ENCODE measurements around the gene ATAD3A. TPM values are rescaled to one million over a fixed set of nuclear protein-coding genes. Genes with fewer than 3 reads are reported as not detected.
A peak's percentile ranks its signal among the peaks of the same experiment; 100 is the strongest.
"Not testable (repeated sequence)": the region's sequence is repeated elsewhere in the genome, so short reads cannot be mapped to it uniquely, and the experiment has no call there.

The ATAD3A gene
- total RNA-seq, 2 donors from 2014 or later: 24.9 to 34.2 TPM

GRCh38 chr1:1480488-1480867, 31.5 kb upstream of the ATAD3A start:
- not testable (repeated sequence) for H3K9me3 Mint-ChIP-seq; DNase-seq; ATAC-seq (replicated peaks in 1 of 2); H3K4me3 Mint-ChIP-seq; H3K27me3 Mint-ChIP-seq (ENCODE audit: low read depth); H3K4me1 Mint-ChIP-seq (ENCODE audit: low read depth); H3K27ac Mint-ChIP-seq
- peaks cover 4 to 18% of the 10 kb centered on the region in 2 donors for H3K36me3 Mint-ChIP-seq (ENCODE audit: insufficient read depth in 2 of 2)

GRCh38 chr1:1481811-1482210, 30.2 kb upstream of the ATAD3A start:
- DNase-seq; H3K27ac Mint-ChIP-seq; H3K9me3 Mint-ChIP-seq; H3K4me1 Mint-ChIP-seq (ENCODE audit: low read depth); H3K27me3 Mint-ChIP-seq (ENCODE audit: low read depth); ATAC-seq (replicated peaks in 1 of 2); H3K4me3 Mint-ChIP-seq: not testable (repeated sequence)
- H3K36me3 Mint-ChIP-seq (ENCODE audit: insufficient read depth in 2 of 2): peaks cover 4 to 18% of the 10 kb centered on the region in 2 donors

DNA sequence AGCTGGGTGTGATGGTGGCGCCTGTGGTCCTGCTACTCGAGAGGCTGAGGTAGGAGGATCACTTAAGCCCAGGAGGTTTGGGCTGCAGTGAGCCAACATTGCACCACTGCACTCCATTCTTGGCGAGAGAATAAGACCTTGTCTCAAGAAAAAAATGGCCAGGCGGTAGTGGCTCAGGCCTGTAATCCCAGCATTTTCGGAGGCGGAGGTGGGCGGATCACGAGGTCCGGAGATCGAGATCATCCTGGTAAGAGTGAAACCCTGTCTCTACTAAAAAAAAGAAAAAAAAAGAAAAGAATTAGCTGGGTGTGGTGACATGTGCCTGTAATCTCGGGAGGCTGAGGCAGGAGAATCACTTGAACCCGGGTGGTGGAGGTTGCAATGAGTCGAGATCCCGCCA, 29.1 kb upstream of the ATAD3A start:
- no peak for DNase-seq
- Mint-ChIP-seq H3K4me3 (no peak overlapping the region), H3K27ac (no peak overlapping the region), H3K9me3 (no peaks in the 10 kb centered on the region), H3K4me1 (ENCODE audit: low read depth) (no peaks in the 10 kb centered on the region), H3K27me3 (ENCODE audit: low read depth) (no peaks in the 10 kb centered on the region), H3K36me3 (ENCODE audit: insufficient read depth in 2 of 2) (peaks cover 4 to 16% of the 10 kb centered on the region in 2 donors)
- ATAC-seq (replicated peaks in 1 of 2): no peak

DNA sequence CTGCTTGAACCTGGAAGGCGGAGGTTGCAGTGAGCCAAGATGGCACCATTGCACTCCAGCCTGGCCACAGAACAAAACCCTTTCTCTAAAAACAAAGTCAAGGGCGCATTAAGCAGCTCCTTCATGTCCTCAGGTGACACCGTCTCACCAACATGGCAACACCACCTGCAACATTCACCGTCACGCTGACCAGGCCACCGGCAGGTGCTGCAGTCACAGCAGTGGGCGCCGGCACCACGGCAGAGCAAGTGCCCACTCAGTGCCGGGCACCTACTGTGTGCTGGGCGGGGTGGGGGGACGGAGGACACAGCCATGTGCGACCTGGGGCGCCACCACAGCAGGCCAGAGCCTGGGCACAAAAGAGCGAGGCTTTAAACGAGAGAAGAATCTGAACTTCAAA, 28.2 kb upstream of the ATAD3A start:
- peaks cover 4 to 15% of the 10 kb centered on the region in 2 donors for H3K36me3 Mint-ChIP-seq (ENCODE audit: insufficient read depth in 2 of 2)

GRCh38 chr1:1484976-1485750, 26.8 kb upstream of the ATAD3A start:
- not testable (repeated sequence) for H3K27me3 Mint-ChIP-seq (ENCODE audit: low read depth); DNase-seq; ATAC-seq (replicated peaks in 1 of 2); H3K9me3 Mint-ChIP-seq; H3K4me1 Mint-ChIP-seq (ENCODE audit: low read depth); H3K27ac Mint-ChIP-seq; H3K4me3 Mint-ChIP-seq
- peaks cover 1 to 14% of the 10 kb centered on the region in 2 donors for H3K36me3 Mint-ChIP-seq (ENCODE audit: insufficient read depth in 2 of 2)

More for the DNA sequence above, 28.2 kb upstream of the ATAD3A start:
- no peaks in the 10 kb centered on the region for H3K27me3 Mint-ChIP-seq (ENCODE audit: low read depth)
- H3K27ac Mint-ChIP-seq: no peak overlapping the region
- no peaks in the 10 kb centered on the region for H3K9me3 Mint-ChIP-seq
- no peak overlapping the region for H3K4me3 Mint-ChIP-seq
- H3K4me1 Mint-ChIP-seq (ENCODE audit: low read depth): no peaks in the 10 kb centered on the region
- no peak for ATAC-seq (replicated peaks in 1 of 2)
- DNase-seq: no peak

- not testable (repeated sequence) for ATAC-seq (replicated peaks in 1 of 2); H3K27ac Mint-ChIP-seq; H3K4me1 Mint-ChIP-seq (ENCODE audit: low read depth); H3K4me3 Mint-ChIP-seq; H3K9me3 Mint-ChIP-seq; H3K27me3 Mint-ChIP-seq (ENCODE audit: low read depth); DNase-seq
- peaks cover 2 to 18% of the 10 kb centered on the region in 2 donors for H3K36me3 Mint-ChIP-seq (ENCODE audit: insufficient read depth in 2 of 2)
Observed at GRCh38 chr1:1485755-1486317, 26.1 kb upstream of the ATAD3A start.

DNA sequence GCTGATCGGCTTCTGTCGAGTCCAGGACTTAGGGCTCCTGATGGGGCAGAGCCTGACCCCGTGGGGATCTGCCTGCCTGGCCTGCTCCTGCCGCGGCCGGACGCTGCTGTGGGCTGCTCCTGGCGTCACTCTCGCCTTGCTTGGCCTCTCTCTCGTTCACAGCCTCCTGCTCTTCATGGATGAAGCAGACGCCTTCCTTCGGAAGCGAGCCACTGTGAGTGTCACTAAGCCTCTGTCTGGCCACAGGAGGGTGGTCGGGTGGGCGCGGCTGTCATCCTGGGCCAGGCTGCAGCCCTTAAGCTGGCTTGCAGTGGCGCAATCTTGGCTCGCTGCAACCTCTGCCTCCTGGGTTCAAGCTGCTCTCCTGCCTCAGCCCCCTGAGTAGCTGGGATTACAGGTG, 24.3 kb upstream of the ATAD3A start:
- H3K27ac Mint-ChIP-seq: no peak overlapping the region
- no peaks in the 10 kb centered on the region for H3K27me3 Mint-ChIP-seq (ENCODE audit: low read depth)
- DNase-seq: no peak
- ATAC-seq (replicated peaks in 1 of 2): no peak
- no peak overlapping the region for H3K4me3 Mint-ChIP-seq
- H3K36me3 Mint-ChIP-seq (ENCODE audit: insufficient read depth in 2 of 2): peaks cover 6 to 28% of the 10 kb centered on the region in 2 donors
- H3K9me3 Mint-ChIP-seq: no peaks in the 10 kb centered on the region
- no peaks in the 10 kb centered on the region for H3K4me1 Mint-ChIP-seq (ENCODE audit: low read depth)

GRCh38 chr1:1489231-1489630, 22.7 kb upstream of the ATAD3A start:
- DNase-seq (no peak), ATAC-seq (replicated peaks in 1 of 2) (no peak)
- peaks cover 12 to 30% of the 10 kb centered on the region in 2 donors for H3K36me3 Mint-ChIP-seq (ENCODE audit: insufficient read depth in 2 of 2)
- no peak overlapping the region for H3K4me3 Mint-ChIP-seq
- H3K4me1 Mint-ChIP-seq (ENCODE audit: low read depth): no peaks in the 10 kb centered on the region
- H3K27ac Mint-ChIP-seq: no peak overlapping the region
- H3K27me3 Mint-ChIP-seq (ENCODE audit: low read depth): no peaks in the 10 kb centered on the region
- peaks cover 2% of the 10 kb centered on the region in 2 donors for H3K9me3 Mint-ChIP-seq

- peaks cover 12 to 30% of the 10 kb centered on the region in 2 donors for H3K36me3 Mint-ChIP-seq (ENCODE audit: insufficient read depth in 2 of 2)
- H3K27ac Mint-ChIP-seq: no peak overlapping the region
Observed at GRCh38 chr1:1489861-1490260, 22.1 kb upstream of the ATAD3A start.

GRCh38 chr1:1490633-1491230, 21.2 kb upstream of the ATAD3A start:
- H3K27me3 Mint-ChIP-seq (ENCODE audit: low read depth): no peaks in the 10 kb centered on the region
- H3K27ac Mint-ChIP-seq: no peak overlapping the region
- H3K9me3 Mint-ChIP-seq: peaks cover 2% of the 10 kb centered on the region in 2 donors
- no peak overlapping the region for H3K4me3 Mint-ChIP-seq
- no peak for DNase-seq
- ATAC-seq (replicated peaks in 1 of 2): no peak
- H3K36me3 Mint-ChIP-seq (ENCODE audit: insufficient read depth in 2 of 2): peaks cover 12 to 30% of the 10 kb centered on the region in 2 donors
- H3K4me1 Mint-ChIP-seq (ENCODE audit: low read depth): no peaks in the 10 kb centered on the region

More at GRCh38 chr1:1489861-1490260, 22.1 kb upstream of the ATAD3A start:
- Mint-ChIP-seq H3K4me3 (no peak overlapping the region), H3K9me3 (peaks cover 2% of the 10 kb centered on the region in 2 donors), H3K27me3 (ENCODE audit: low read depth) (no peaks in the 10 kb centered on the region), H3K4me1 (ENCODE audit: low read depth) (no peaks in the 10 kb centered on the region)
- ATAC-seq (replicated peaks in 1 of 2) (no peak), DNase-seq (no peak)

- no peak for ATAC-seq (replicated peaks in 1 of 2)
- DNase-seq: no peak
- Mint-ChIP-seq H3K9me3 (peaks cover 2% of the 10 kb centered on the region in 2 donors), H3K4me3 (no peak overlapping the region), H3K27me3 (ENCODE audit: low read depth) (no peaks in the 10 kb centered on the region), H3K4me1 (ENCODE audit: low read depth) (no peaks in the 10 kb centered on the region), H3K27ac (no peak overlapping the region), H3K36me3 (ENCODE audit: insufficient read depth in 2 of 2) (peaks cover 12 to 30% of the 10 kb centered on the region in 2 donors)
Observed at GRCh38 chr1:1491601-1492000, 20.4 kb upstream of the ATAD3A start.

DNA sequence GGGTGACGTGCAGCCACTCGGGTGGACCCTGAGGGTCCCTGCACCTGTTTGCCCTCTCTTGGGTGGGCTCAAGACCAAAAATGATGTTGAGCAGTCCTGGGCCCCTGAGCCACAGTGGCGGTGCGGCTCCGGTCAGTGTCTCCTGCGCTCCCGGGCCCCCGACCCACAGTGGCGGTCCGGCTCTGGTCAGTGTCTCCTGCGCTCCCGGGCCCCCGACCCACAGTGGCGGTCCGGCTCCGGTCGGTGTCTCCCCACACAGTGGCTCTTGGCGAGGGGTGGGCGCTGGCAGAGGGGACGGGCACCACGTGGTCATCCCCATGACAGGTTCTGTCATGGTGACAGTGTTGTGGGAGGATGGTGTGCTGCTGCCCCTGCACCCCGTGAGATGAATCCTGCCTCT, 17.7 kb upstream of the ATAD3A start:
- not testable (repeated sequence) for H3K9me3 Mint-ChIP-seq; H3K4me3 Mint-ChIP-seq; DNase-seq; H3K4me1 Mint-ChIP-seq (ENCODE audit: low read depth); ATAC-seq (replicated peaks in 1 of 2); H3K27ac Mint-ChIP-seq; H3K27me3 Mint-ChIP-seq (ENCODE audit: low read depth)
- peaks cover 12 to 27% of the 10 kb centered on the region in 2 donors for H3K36me3 Mint-ChIP-seq (ENCODE audit: insufficient read depth in 2 of 2)

GRCh38 chr1:1495461-1495975, 16.4 kb upstream of the ATAD3A start:
- not testable (repeated sequence) for H3K4me3 Mint-ChIP-seq; H3K27ac Mint-ChIP-seq; DNase-seq; H3K27me3 Mint-ChIP-seq (ENCODE audit: low read depth); H3K4me1 Mint-ChIP-seq (ENCODE audit: low read depth); H3K9me3 Mint-ChIP-seq
- peaks cover 11 to 22% of the 10 kb centered on the region in 2 donors for H3K36me3 Mint-ChIP-seq (ENCODE audit: insufficient read depth in 2 of 2)
- peak in 1 of 2 donors; percentile 9 for ATAC-seq (replicated peaks in 1 of 2)
